Panc1 (cell line): Measurements from ENCODE around the gene EFNB1. TPM values are rescaled to one million over a fixed set of nuclear protein-coding genes. Genes with fewer than 3 reads are reported as not detected.

Experiments used
- ATAC-seq: fragments of 200-7000 bp; cut with Tn5 transposase; 2 replicates; pipeline ENCODE4 v1.9.1; 2020; ENCODE audit warnings: mild to moderate bottlenecking, moderate library complexity
- BruUV-seq: library from RNA; stranded (reverse); fragments of 400-500 nt; replicated peaks from 2 replicates; lab custom pipeline; 2021; lab: Mats Ljungman, UMichigan
- CTCF ChIA-PET: fragments of 300-600 bp; sonication (Branson Sonifier 250); formaldehyde crosslinking; loops from one replicate; lab custom pipeline; 2022; ENCODE audit warnings: antibody characterized with exemption; lab: Charles Lee
- POLR2A ChIA-PET: fragments of 300-600 bp; sonication (Branson Sonifier 250); formaldehyde crosslinking; loops from one replicate; lab custom pipeline; 2022; ENCODE audit warnings: antibody characterized with exemption; lab: Charles Lee
- DNase-seq: peaks from one replicate; pipeline ENCODE4 v3.0.0-alpha.2; 2010; ENCODE audit warnings: low read depth, low spot score
- H3K27ac ChIP-seq: 2 replicates; pipeline ENCODE4 v1.5.1; 2011; ENCODE audit warnings: mild to moderate bottlenecking, low read length, inconsistent platforms
- H3K27me3 ChIP-seq: fragments of 200-500 bp; sonication (Bioruptor generic); 2 replicates; pipeline ENCODE4 v1.6.0; 2014; ENCODE audit warnings: low read length, inconsistent platforms; ENCODE audit not compliant: control insufficient read depth, insufficient read depth
- H3K36me3 ChIP-seq: fragments of 200-500 bp; sonication (Bioruptor generic); 2 replicates; pipeline ENCODE4 v1.5.1; 2014; ENCODE audit warnings: inconsistent platforms, mild to moderate bottlenecking, low read length, moderate library complexity; ENCODE audit not compliant: control insufficient read depth, insufficient read depth
- H3K4me1 ChIP-seq: 2 replicates; pipeline ENCODE4 v1.5.1; 2011; ENCODE audit warnings: inconsistent platforms, mild to moderate bottlenecking, low read length, moderate library complexity; ENCODE audit not compliant: control insufficient read depth, insufficient read depth
- H3K4me3 ChIP-seq, 2 experiments: 2 replicates each; pipeline ENCODE4 v1.5.1; 2011 to 2012; ENCODE audit warnings: low read depth in 2 of 2, low read length in 2 of 2, mild to moderate bottlenecking in 2 of 2, inconsistent platforms in 1 of 2, moderate library complexity in 1 of 2
- H3K9me3 ChIP-seq: fragments of 200-500 bp; sonication (Bioruptor generic); 2 replicates; pipeline ENCODE4 v1.5.1; 2014; ENCODE audit warnings: low read depth, mild to moderate bottlenecking, inconsistent platforms, low read length, moderate library complexity; ENCODE audit not compliant: control insufficient read depth, insufficient read depth
- CTCF ChIP-seq: fragments of 450-650 bp; IDR thresholded peaks from 2 replicates; pipeline ENCODE4 v1.5.1; 2017; ENCODE audit warnings: mild to moderate bottlenecking
- POLR2AphosphoS5 ChIP-seq: IDR thresholded peaks from 2 replicates; pipeline ENCODE4 v1.6.1; 2012; ENCODE audit warnings: mild to moderate bottlenecking, low read depth, low read length, moderate library complexity
- REST ChIP-seq, 2 experiments: IDR thresholded peaks; 2 replicates each; pipeline ENCODE4 v1.6.1; 2011 to 2012; ENCODE audit warnings: low read depth in 2 of 2, control low read depth in 1 of 2, low read length in 1 of 2, mild to moderate bottlenecking in 1 of 2, moderate library complexity in 1 of 2; ENCODE audit not compliant: insufficient read depth in 1 of 2
- SIN3A ChIP-seq: IDR thresholded peaks from 2 replicates; pipeline ENCODE4 v1.6.1; 2012; ENCODE audit warnings: low read depth, mild to moderate bottlenecking, low read length, moderate library complexity, borderline replicate concordance; ENCODE audit not compliant: insufficient read depth
- TCF7L2 ChIP-seq: IDR thresholded peaks from 2 replicates; pipeline ENCODE4 v1.6.1; 2011; ENCODE audit warnings: mild to moderate bottlenecking, low read depth, low read length, inconsistent platforms
- in situ Hi-C: cut with HindIII; loops from 2 replicates; pipeline ENCODE4 v1.10.0; 2016; ENCODE audit warnings: low sequenced_read_pairs, low pct_unique_long_range_greater_than_20kb
- intact Hi-C: fragments of 100-400 bp; cut with micrococcal nuclease; formaldehyde crosslinking; loops from one replicate; pipeline ENCODE4 v1.10.0; 2022; ENCODE audit not compliant: unreplicated experiment
- total RNA-seq: library from RNA; stranded (reverse); gene quantifications from one replicate; pipeline ENCODE4 v1.2.1, GENCODE V29; 2021; ENCODE audit not compliant: unreplicated experiment

Gene EFNB1
- total RNA-seq, 1 experiment from 2014 or later: 12.9 TPM

- BruUV-seq: no TSS peak
- no peaks in the 10 kb centered on the region for H3K4me1 ChIP-seq
- no peak overlapping the region for H3K27ac ChIP-seq
- CTCF ChIA-PET: no interaction called here
- DNase-seq (no peak), ATAC-seq (no peak)
- H3K27me3 ChIP-seq: no peaks in the 10 kb centered on the region; the same call in 1 of the 2 replicates
- TF ChIP-seq CTCF: no peak
- no peak for TF ChIP-seq SIN3A
- TF ChIP-seq TCF7L2: no peak
- no peak for TF ChIP-seq POLR2AphosphoS5
- TF ChIP-seq REST (IDR thresholded peaks at IDR 0.05; ENCODE audit: insufficient read depth in 1 of 2, low read depth in 2 of 2, low read length in 1 of 2): no peak
- H3K4me3 ChIP-seq: no peak overlapping the region
- in situ Hi-C loops (no loop called here), intact Hi-C loops (no loop called here)
- H3K36me3 ChIP-seq: no peaks in the 10 kb centered on the region
- POLR2A ChIA-PET: no interaction called here
- no peaks in the 10 kb centered on the region for H3K9me3 ChIP-seq
Measured at GRCh38 chrX:68792083-68792482, 36.7 kb upstream of the EFNB1 start.

GRCh38 chrX:68794461-68794860, 34.4 kb upstream of the EFNB1 start:
- Histone ChIP-seq H3K27me3 (no peaks in the 10 kb centered on the region; the same call in 1 of the 2 replicates), H3K4me3 (no peak overlapping the region), H3K27ac (no peak overlapping the region), H3K4me1 (no peaks in the 10 kb centered on the region), H3K9me3 (no peaks in the 10 kb centered on the region), H3K36me3 (no peaks in the 10 kb centered on the region)
- no peak for TF ChIP-seq CTCF
- TF ChIP-seq SIN3A: no peak
- TF ChIP-seq TCF7L2: no peak
- no peak for TF ChIP-seq REST (IDR thresholded peaks at IDR 0.05; ENCODE audit: insufficient read depth in 1 of 2, low read depth in 2 of 2, low read length in 1 of 2)
- no peak for TF ChIP-seq POLR2AphosphoS5
- ChIA-PET POLR2A (no interaction called here), CTCF (no interaction called here)
- intact Hi-C loops: no loop called here
- in situ Hi-C loops: no loop called here
- ATAC-seq (no peak), DNase-seq (no peak)
- no TSS peak for BruUV-seq
